ENCODE data around the gene SOX3. TPM values are rescaled to one million over a fixed set of nuclear protein-coding genes. Genes with fewer than 3 reads are reported as not detected.

SOX3 gene
- total RNA-seq, 1 donor from 2014 or later = not detected

DNA sequence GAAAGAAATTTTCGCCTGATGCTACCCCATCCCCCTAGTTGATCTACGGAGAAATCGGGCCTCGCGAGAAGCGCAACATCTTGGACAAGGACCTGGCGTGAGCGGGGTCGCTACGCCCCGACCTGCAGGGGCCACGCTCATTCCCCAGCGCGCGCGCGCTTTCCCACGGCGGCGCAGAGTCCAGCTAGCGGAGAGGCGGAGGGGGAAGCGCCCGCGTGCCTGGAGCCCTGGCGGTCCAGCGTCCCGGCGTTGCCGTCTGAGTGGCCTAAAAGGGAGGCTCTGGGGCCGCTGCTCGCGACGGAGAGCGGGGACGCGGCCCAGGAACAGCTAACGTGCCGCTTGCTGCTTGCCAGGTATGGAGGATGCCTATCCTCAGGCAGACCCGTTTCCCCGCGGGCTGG lies 6.0 kb upstream of the SOX3 start:
- TF ChIP-seq, protein P1, sequence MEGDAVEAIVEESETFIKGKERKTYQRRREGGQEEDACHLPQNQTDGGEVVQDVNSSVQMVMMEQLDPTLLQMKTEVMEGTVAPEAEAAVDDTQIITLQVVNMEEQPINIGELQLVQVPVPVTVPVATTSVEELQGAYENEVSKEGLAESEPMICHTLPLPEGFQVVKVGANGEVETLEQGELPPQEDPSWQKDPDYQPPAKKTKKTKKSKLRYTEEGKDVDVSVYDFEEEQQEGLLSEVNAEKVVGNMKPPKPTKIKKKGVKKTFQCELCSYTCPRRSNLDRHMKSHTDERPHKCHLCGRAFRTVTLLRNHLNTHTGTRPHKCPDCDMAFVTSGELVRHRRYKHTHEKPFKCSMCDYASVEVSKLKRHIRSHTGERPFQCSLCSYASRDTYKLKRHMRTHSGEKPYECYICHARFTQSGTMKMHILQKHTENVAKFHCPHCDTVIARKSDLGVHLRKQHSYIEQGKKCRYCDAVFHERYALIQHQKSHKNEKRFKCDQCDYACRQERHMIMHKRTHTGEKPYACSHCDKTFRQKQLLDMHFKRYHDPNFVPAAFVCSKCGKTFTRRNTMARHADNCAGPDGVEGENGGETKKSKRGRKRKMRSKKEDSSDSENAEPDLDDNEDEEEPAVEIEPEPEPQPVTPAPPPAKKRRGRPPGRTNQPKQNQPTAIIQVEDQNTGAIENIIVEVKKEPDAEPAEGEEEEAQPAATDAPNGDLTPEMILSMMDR (conservative IDR thresholded peaks at IDR 0.05; ENCODE audit: low read depth, low read length) = no peak
- DNase-seq (ENCODE audit: low read depth) = no peak
- no peak overlapping the region for H3K4me3 ChIP-seq (ENCODE audit: low read depth, low read length)

DNA sequence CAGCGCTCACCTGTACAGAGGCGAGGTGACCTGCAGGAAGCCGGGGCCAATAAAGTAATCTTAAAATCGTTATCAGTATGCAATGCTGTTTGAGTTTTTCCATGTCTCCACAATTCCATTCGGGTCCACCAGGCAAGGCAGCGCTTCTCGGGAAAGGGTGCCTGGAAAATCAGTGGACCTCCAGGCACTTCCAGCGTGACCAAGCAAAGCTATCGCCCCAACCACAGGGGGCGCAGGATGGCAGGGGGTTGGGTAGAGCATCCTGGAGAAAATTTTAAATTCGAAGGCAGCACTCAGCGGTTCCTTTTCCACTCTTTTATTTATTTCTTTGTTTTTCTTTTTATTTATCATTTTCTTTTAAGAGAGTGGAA lies 5.4 kb upstream of the SOX3 start:
- no peak for DNase-seq (ENCODE audit: low read depth)
- TF ChIP-seq, protein P1 (conservative IDR thresholded peaks at IDR 0.05; ENCODE audit: low read depth, low read length) = no peak
- H3K4me3 ChIP-seq (ENCODE audit: low read depth, low read length) = no peak overlapping the region

DNA sequence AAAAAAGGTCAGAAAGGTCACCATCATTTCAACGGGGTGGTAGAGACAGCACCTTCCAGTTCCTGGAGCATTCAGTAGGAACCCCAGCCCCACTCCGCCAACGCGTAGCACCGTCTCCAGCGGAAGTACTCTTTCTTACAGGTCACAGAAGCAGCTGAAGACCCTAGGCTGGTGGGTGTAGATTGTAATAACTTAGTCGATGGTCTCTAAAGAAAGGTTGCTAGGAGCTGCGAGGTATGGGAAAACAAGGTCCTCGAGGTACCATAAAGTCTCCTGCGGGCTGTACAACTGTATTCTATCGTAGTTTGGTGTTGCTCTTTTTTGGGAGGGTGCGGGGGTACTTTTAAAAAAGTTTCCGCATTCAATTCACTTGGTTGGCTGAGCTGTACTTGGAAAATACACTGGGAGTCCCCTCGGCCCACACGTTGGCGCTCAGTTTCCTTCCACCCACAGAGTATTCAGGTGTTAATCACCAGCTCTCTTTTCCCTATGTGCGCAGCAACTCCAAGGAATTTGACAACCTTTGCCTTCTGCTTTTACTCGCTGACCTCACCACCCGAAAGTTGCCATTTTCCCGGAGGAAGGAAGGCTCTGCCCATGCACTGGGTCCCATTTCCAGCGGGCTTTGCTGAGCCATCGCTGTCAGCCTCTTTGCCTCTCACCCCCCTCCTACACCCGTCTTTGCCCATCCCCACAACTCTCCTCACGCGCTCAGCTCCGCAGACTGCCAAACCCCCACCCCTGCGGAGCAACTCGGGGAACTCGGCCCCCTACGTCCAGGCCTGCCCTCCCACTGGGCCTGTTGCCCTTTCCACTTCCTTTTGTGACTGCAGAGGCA lies 4.8 kb upstream of the SOX3 start:
- DNase-seq (ENCODE audit: low read depth) = no peak
- no peak overlapping the region for H3K4me3 ChIP-seq (ENCODE audit: low read depth, low read length)
- TF ChIP-seq, protein P1 (conservative IDR thresholded peaks at IDR 0.05; ENCODE audit: low read depth, low read length) = no peak

DNA sequence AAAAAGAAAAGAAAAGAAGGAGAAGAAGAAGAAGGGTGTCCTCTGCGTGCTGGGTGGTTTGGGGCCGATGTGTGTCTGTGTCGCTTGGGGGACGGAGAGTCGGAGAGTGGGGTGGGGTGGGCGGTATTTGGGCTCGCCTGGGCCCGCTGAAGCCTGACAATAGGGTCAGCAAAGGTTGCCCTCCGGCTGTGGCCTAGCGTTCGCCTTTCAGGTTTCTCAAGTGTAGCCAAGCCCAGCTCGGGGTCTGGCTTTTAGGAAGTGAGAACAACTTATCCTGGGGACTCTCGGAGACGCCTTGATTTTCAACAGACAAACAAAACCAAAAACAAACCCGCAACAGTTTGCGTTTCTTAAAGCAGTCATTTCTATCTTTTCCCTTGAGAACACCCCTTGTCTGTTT lies 4.1 kb upstream of the SOX3 start:
- TF ChIP-seq, protein P1 (conservative IDR thresholded peaks at IDR 0.05; ENCODE audit: low read depth, low read length) = no peak
- DNase-seq (ENCODE audit: low read depth) = no peak
- H3K4me3 ChIP-seq (ENCODE audit: low read depth, low read length) = no peak overlapping the region

DNA sequence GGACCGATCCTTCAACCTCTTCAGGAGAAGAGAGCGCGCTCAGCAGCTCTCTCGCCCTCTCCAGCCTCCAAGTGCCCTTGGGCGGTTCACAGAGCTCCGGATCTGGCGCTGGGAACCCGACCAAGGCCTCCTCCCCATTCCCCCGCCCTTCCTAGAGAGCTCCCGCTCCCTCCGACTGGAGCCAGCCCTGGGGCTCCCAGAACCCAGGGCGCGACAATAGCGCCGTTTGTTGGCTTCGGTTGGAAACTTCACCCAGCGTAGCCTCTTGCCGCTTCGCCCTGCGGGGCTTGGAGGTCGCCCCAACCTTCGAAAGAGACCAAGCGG lies 3.1 kb upstream of the SOX3 start:
- TF ChIP-seq, protein P1 (conservative IDR thresholded peaks at IDR 0.05; ENCODE audit: low read depth, low read length) = peak; percentile 52
- H3K4me3 ChIP-seq (ENCODE audit: low read depth, low read length) = no peak overlapping the region
- DNase-seq (ENCODE audit: low read depth) = no peak

DNA sequence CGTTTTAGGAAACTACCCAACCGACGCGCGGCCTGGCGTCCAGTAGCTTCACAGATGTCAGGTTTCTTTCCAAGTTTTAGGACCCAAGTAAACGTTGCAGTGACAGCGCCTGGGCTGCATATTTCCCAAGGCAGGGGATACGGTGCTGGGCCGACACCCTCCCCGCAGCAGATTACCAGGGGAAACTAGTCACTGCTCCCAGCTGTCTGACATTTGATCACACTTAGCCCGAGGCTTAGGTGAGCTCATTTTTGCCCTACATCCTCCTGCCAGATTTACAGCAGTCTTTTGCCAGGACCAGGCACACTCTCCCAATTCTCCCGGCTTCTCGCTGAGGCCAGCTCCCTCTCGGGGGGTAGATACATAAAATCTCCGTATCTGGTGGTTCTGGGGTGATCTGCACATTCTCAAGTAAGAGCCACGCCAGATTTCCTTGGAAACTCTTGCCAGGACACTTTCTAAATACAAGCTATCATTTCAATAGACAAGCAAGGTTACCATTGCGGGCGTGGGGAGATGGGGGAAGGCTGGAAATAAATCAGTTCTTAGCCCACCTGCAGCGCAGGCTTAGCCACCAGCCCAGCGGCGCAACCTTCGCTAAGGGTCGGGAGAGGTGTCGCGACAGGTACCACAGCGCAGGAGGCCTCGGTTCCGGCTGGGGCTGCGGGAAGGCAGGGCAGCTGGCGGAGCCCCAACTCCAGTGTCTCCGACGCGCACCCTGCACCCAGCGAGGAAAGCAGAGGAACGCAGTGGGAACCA lies 2.5 kb upstream of the SOX3 start:
- no peak overlapping the region for H3K4me3 ChIP-seq (ENCODE audit: low read depth, low read length)
- DNase-seq (ENCODE audit: low read depth) = no peak
- TF ChIP-seq, protein P1 (conservative IDR thresholded peaks at IDR 0.05; ENCODE audit: low read depth, low read length) = no peak
